GM21528 (cell line): ENCODE data around the gene TSTD2.

Source experiments
- ATAC-seq: cut with Tn5 transposase; IDR thresholded peaks from one replicate; pipeline ENCODE4 v1.9.1; 2021; ENCODE audit warnings: mild to moderate bottlenecking, moderate library complexity; ENCODE audit not compliant: unreplicated experiment, low FRiP score

TSTD2 gene

GRCh38 chr9:97565262-97565661 lies 67.9 kb downstream of the TSTD2 start:
- ATAC-seq, result no peak

GRCh38 chr9:97564291-97565175 lies 68.6 kb downstream of the TSTD2 start:
- no peak for ATAC-seq

GRCh38 chr9:97563458-97564135 lies 69.6 kb downstream of the TSTD2 start:
- no peak for ATAC-seq

- no peak for ATAC-seq
These were observed 70.6 kb downstream of the TSTD2 start for GRCh38 chr9:97562542-97562941.

GRCh38 chr9:97561501-97561900 lies 71.7 kb downstream of the TSTD2 start:
- no peak for ATAC-seq

- no peak for ATAC-seq
These were observed 72.3 kb downstream of the TSTD2 start for GRCh38 chr9:97560851-97561250.

- ATAC-seq, result no peak
These were observed 73.0 kb downstream of the TSTD2 start for GRCh38 chr9:97560154-97560553.

- peak; percentile 70 for ATAC-seq
These were observed 74.1 kb downstream of the TSTD2 start for GRCh38 chr9:97559111-97559514.

GRCh38 chr9:97558701-97559101 lies 74.5 kb downstream of the TSTD2 start:
- peak; percentile 33 for ATAC-seq

- ATAC-seq, result no peak
These were observed 75.5 kb downstream of the TSTD2 start for GRCh38 chr9:97557606-97558095.

- no peak for ATAC-seq
These were observed 76.2 kb downstream of the TSTD2 start for GRCh38 chr9:97556721-97557605.

- ATAC-seq, result no peak
These were observed 77.0 kb downstream of the TSTD2 start for GRCh38 chr9:97556036-97556720.

- no peak for ATAC-seq
These were observed 78.0 kb downstream of the TSTD2 start for GRCh38 chr9:97555164-97555563.

GRCh38 chr9:97554566-97555075 lies 78.5 kb downstream of the TSTD2 start:
- no peak for ATAC-seq

GRCh38 chr9:97553841-97554240 lies 79.3 kb downstream of the TSTD2 start:
- ATAC-seq, result no peak

GRCh38 chr9:97553141-97553540 lies 80.0 kb downstream of the TSTD2 start:
- no peak for ATAC-seq

- no peak for ATAC-seq
These were observed 81.9 kb downstream of the TSTD2 start for GRCh38 chr9:97551308-97551707.

- no peak for ATAC-seq
These were observed 82.8 kb downstream of the TSTD2 start for GRCh38 chr9:97550386-97550785.
